HCT116 (cell line): ENCODE results near the gene NFIC. TPM values are rescaled to one million over a fixed set of nuclear protein-coding genes. Genes with fewer than 3 reads are reported as not detected.

ENCODE experiments used
- ATAC-seq: fragments of 200-7000 bp; cut with Tn5 transposase; 2 replicates; pipeline ENCODE4 v1.9.1; 2020; ENCODE audit warnings: mild to moderate bottlenecking, moderate library complexity
- BruUV-seq: library from RNA; stranded (reverse); fragments of 400-500 nt; replicated peaks from 2 replicates; lab custom pipeline; 2021; lab: Mats Ljungman, UMichigan
- CTCF ChIA-PET: fragments of 300-600 bp; sonication (Branson Sonifier 250); formaldehyde crosslinking; loops from one replicate; lab custom pipeline; 2021; ENCODE audit warnings: antibody characterized with exemption; lab: Charles Lee
- POLR2A ChIA-PET: fragments of 300-600, 350-600 bp; sonication (Branson Sonifier 250); formaldehyde crosslinking; loops from one replicate; lab custom pipeline; 2021; ENCODE audit warnings: antibody characterized with exemption; lab: Charles Lee
- RAD21 ChIA-PET, 2 experiments: fragments of 300-600 bp; sonication (Branson Sonifier 250); formaldehyde crosslinking; loops; one replicate each; lab custom pipeline; 2023; ENCODE audit warnings: low total read pairs in 2 of 2; ENCODE audit not compliant: uncharacterized antibody in 2 of 2, unreplicated experiment in 2 of 2, low non-redundant PET in 1 of 2; lab: Charles Lee
- DNase-seq: peaks from one replicate; pipeline ENCODE4 v3.0.0-alpha.2; 2010; ENCODE audit warnings: low read depth, low spot score
- H2AFZ ChIP-seq: fragments of 200-600 bp; shearing (Covaris generic), sonication (generic); 2 replicates; pipeline ENCODE4 v1.6.1; 2017; ENCODE audit warnings: low read depth, mixed run types, mixed read lengths, antibody characterized with exemption, low read length; ENCODE audit not compliant: poor library complexity, severe bottlenecking
- H3K27ac ChIP-seq: 2 replicates; pipeline ENCODE4 v1.5.1; 2012; ENCODE audit warnings: low read depth, low read length
- H3K27me3 ChIP-seq: fragments of 200-600 bp; sonication (generic); 2 replicates; pipeline ENCODE4 v1.6.1; 2016; ENCODE audit warnings: mixed run types, low read length, mixed read lengths; ENCODE audit not compliant: insufficient read depth
- H3K36me3 ChIP-seq, 2 experiments: fragments of 200-500 bp in 1 of 2; fragments of 200-600 bp in 1 of 2; sonication (Bioruptor generic) in 1 of 2; sonication (generic) in 1 of 2; 2 replicates each; pipeline versions ENCODE4 v1.5.1 to v1.6.1; 2014 to 2016; ENCODE audit warnings: low read length in 2 of 2, inconsistent platforms in 1 of 2, mixed read lengths in 1 of 2, mixed run types in 1 of 2; ENCODE audit not compliant: insufficient read depth in 2 of 2, control insufficient read depth in 1 of 2
- H3K4me1 ChIP-seq, 2 experiments: fragments of 200-600 bp in 1 of 2; sonication (generic) in 1 of 2; 2 replicates each; pipeline versions ENCODE4 v1.5.1 to v1.6.1; 2012 to 2017; ENCODE audit warnings: low read length in 2 of 2, inconsistent platforms in 1 of 2, mild to moderate bottlenecking in 1 of 2, mixed read lengths in 1 of 2, mixed run types in 1 of 2, moderate library complexity in 1 of 2; ENCODE audit not compliant: insufficient read depth in 2 of 2, control insufficient read depth in 1 of 2
- H3K4me2 ChIP-seq: fragments of 200-600 bp; sonication (generic); 2 replicates; pipeline ENCODE4 v1.6.1; 2017; ENCODE audit warnings: mixed run types, low read length, mixed read lengths
- H3K4me3 ChIP-seq, 2 experiments: fragments of 200-600 bp in 1 of 2; sonication (generic) in 1 of 2; replicated peaks in 1 of 2; 2 replicates each; pipeline ENCODE4 v1.5.1; 2011 to 2016; ENCODE audit warnings: low read length in 2 of 2, control low read depth in 1 of 2, low read depth in 1 of 2, mild to moderate bottlenecking in 1 of 2, mixed read lengths in 1 of 2, mixed run types in 1 of 2
- H3K79me2 ChIP-seq: fragments of 200-600 bp; sonication (generic); 2 replicates; pipeline ENCODE4 v1.6.1; 2017; ENCODE audit warnings: mild to moderate bottlenecking, mixed run types, low read length, moderate library complexity, mixed read lengths; ENCODE audit not compliant: insufficient read depth
- H3K9ac ChIP-seq: fragments of 200-600 bp; sonication (generic); 2 replicates; pipeline ENCODE4 v1.6.1; 2016; ENCODE audit warnings: low read length, mixed read lengths
- H3K9me2 ChIP-seq: fragments of 200-600 bp; sonication (generic), shearing (Covaris generic); 2 replicates; pipeline ENCODE4 v1.6.1; 2017; ENCODE audit warnings: mixed run types, mild to moderate bottlenecking, moderate library complexity; ENCODE audit not compliant: insufficient read depth
- H3K9me3 ChIP-seq, 2 experiments: fragments of 200-500 bp in 1 of 2; fragments of 200-600 bp in 1 of 2; sonication (Bioruptor generic) in 1 of 2; sonication (generic) in 1 of 2; 2 replicates each; pipeline ENCODE4 v1.6.1; 2014 to 2017; ENCODE audit warnings: low read length in 2 of 2, mixed read lengths in 2 of 2, inconsistent platforms in 1 of 2, low read depth in 1 of 2, mild to moderate bottlenecking in 1 of 2, mixed run types in 1 of 2, moderate library complexity in 1 of 2; ENCODE audit not compliant: control insufficient read depth in 1 of 2, insufficient read depth in 1 of 2
- H4K20me1 ChIP-seq: fragments of 200-600 bp; sonication (generic), shearing (Covaris generic); 2 replicates; pipeline ENCODE4 v1.6.1; 2017; ENCODE audit warnings: mixed run types, mild to moderate bottlenecking, moderate library complexity; ENCODE audit not compliant: insufficient read depth
- CTCF ChIP-seq, 3 experiments: fragments of 200-600 bp in 1 of 3; sonication (generic) in 1 of 3; IDR thresholded peaks in 2 of 3; conservative IDR thresholded peaks in 1 of 3; 2 replicates each; pipeline ENCODE4 v1.5.1; 2012 to 2017; ENCODE audit warnings: low read depth in 2 of 3, low read length in 2 of 3, antibody characterized with exemption in 1 of 3, borderline replicate concordance in 1 of 3, control low read depth in 1 of 3, mild to moderate bottlenecking in 1 of 3, mixed read lengths in 1 of 3, mixed run types in 1 of 3, moderate library complexity in 1 of 3; ENCODE audit not compliant: insufficient read depth in 1 of 3
- ELF1 ChIP-seq: IDR thresholded peaks from 2 replicates; pipeline ENCODE4 v1.6.1; 2012; ENCODE audit warnings: low read depth, borderline replicate concordance
- EZH2phosphoT487 ChIP-seq: fragments of 200-600 bp; IDR thresholded peaks from 2 replicates; pipeline ENCODE4 v1.6.1; 2018; ENCODE audit warnings: antibody characterized with exemption, borderline replicate concordance
- FOSL1 ChIP-seq: IDR thresholded peaks from 2 replicates; pipeline ENCODE4 v1.6.1; 2012; ENCODE audit warnings: low read depth
- MAX ChIP-seq: IDR thresholded peaks from 2 replicates; pipeline ENCODE4 v1.6.1; 2012
- POLR2AphosphoS5 ChIP-seq: IDR thresholded peaks from 2 replicates; pipeline ENCODE4 v1.6.1; 2011; ENCODE audit warnings: mild to moderate bottlenecking, low read depth, low read length, moderate library complexity
- SP1 ChIP-seq: IDR thresholded peaks from 2 replicates; pipeline ENCODE4 v1.6.1; 2012; ENCODE audit warnings: low read depth
- SRF ChIP-seq: IDR thresholded peaks from 2 replicates; pipeline ENCODE4 v1.6.1; 2012; ENCODE audit warnings: low read depth
- TCF7L2 ChIP-seq: IDR thresholded peaks from 2 replicates; pipeline ENCODE4 v1.7.0; 2011; ENCODE audit warnings: borderline replicate concordance, inconsistent platforms; ENCODE audit not compliant: insufficient read depth, insufficient read length; ENCODE audit errors: extremely low read depth
- ZFX ChIP-seq: fragments of 450-650 bp; IDR thresholded peaks from 2 replicates; pipeline ENCODE4 v1.6.1; 2017
- ZNF274 ChIP-seq: fragments of 200-500 bp; sonication (Bioruptor generic); IDR thresholded peaks from 2 replicates; pipeline ENCODE4 v1.6.1; 2014; ENCODE audit warnings: mild to moderate bottlenecking, low read depth, low read length, inconsistent platforms
- intact Hi-C: fragments of 100-400 bp; cut with micrococcal nuclease; formaldehyde crosslinking; loops from 2 replicates; pipeline ENCODE4 v1.10.0; 2022
- total RNA-seq: library from RNA; stranded (reverse); gene quantifications from one replicate; pipeline ENCODE4 v1.2.1, GENCODE V29; 2021; ENCODE audit not compliant: unreplicated experiment
- TF ChIP-seq, protein P1 (sequence below): IDR thresholded peaks from 2 replicates; pipeline ENCODE4 v1.6.1; 2011; ENCODE audit warnings: mild to moderate bottlenecking, low read length, moderate library complexity; ENCODE audit not compliant: insufficient replicate concordance; ENCODE audit errors: extremely low read depth
- TF ChIP-seq, protein P2 (sequence below): IDR thresholded peaks from 2 replicates; pipeline ENCODE4 v1.6.1; 2012; ENCODE audit warnings: low read depth

NFIC gene
- total RNA-seq, 1 experiment from 2014 or later: 116 TPM

- Histone ChIP-seq H3K4me3 (peak overlapping the region; percentile 54 to 68), H3K4me2 (peak overlapping the region; percentile 99), H3K9ac (peak overlapping the region; percentile 67), H3K9me2 (no peaks in the 10 kb centered on the region), H3K9me3 (no peaks in the 10 kb centered on the region), H2AFZ (no peak overlapping the region), H3K79me2 (peaks cover 35% of the 10 kb centered on the region), H3K4me1 (peaks cover 15 to 44% of the 10 kb centered on the region in 2 experiments), H3K27ac (peak overlapping the region; percentile 93), H4K20me1 (no peaks in the 10 kb centered on the region), H3K36me3 (no peaks in the 10 kb centered on the region), H3K27me3 (no peaks in the 10 kb centered on the region)
- no TSS peak for BruUV-seq
- intact Hi-C loops: no loop called here
- no peak for TF ChIP-seq ZFX
- TF ChIP-seq TCF7L2: no peak
- TF ChIP-seq MAX: no peak
- TF ChIP-seq, protein P1, sequence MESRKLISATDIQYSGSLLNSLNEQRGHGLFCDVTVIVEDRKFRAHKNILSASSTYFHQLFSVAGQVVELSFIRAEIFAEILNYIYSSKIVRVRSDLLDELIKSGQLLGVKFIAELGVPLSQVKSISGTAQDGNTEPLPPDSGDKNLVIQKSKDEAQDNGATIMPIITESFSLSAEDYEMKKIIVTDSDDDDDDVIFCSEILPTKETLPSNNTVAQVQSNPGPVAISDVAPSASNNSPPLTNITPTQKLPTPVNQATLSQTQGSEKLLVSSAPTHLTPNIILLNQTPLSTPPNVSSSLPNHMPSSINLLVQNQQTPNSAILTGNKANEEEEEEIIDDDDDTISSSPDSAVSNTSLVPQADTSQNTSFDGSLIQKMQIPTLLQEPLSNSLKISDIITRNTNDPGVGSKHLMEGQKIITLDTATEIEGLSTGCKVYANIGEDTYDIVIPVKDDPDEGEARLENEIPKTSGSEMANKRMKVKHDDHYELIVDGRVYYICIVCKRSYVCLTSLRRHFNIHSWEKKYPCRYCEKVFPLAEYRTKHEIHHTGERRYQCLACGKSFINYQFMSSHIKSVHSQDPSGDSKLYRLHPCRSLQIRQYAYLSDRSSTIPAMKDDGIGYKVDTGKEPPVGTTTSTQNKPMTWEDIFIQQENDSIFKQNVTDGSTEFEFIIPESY: no peak
- TF ChIP-seq EZH2phosphoT487: no peak
- TF ChIP-seq, protein P2, sequence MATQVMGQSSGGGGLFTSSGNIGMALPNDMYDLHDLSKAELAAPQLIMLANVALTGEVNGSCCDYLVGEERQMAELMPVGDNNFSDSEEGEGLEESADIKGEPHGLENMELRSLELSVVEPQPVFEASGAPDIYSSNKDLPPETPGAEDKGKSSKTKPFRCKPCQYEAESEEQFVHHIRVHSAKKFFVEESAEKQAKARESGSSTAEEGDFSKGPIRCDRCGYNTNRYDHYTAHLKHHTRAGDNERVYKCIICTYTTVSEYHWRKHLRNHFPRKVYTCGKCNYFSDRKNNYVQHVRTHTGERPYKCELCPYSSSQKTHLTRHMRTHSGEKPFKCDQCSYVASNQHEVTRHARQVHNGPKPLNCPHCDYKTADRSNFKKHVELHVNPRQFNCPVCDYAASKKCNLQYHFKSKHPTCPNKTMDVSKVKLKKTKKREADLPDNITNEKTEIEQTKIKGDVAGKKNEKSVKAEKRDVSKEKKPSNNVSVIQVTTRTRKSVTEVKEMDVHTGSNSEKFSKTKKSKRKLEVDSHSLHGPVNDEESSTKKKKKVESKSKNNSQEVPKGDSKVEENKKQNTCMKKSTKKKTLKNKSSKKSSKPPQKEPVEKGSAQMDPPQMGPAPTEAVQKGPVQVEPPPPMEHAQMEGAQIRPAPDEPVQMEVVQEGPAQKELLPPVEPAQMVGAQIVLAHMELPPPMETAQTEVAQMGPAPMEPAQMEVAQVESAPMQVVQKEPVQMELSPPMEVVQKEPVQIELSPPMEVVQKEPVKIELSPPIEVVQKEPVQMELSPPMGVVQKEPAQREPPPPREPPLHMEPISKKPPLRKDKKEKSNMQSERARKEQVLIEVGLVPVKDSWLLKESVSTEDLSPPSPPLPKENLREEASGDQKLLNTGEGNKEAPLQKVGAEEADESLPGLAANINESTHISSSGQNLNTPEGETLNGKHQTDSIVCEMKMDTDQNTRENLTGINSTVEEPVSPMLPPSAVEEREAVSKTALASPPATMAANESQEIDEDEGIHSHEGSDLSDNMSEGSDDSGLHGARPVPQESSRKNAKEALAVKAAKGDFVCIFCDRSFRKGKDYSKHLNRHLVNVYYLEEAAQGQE: no peak
- TF ChIP-seq ELF1: no peak
- no peak for TF ChIP-seq CTCF (IDR thresholded peaks at IDR 0.05 in 2 of 3, conservative IDR thresholded peaks at IDR 0.05 in 1 of 3; ENCODE audit: borderline replicate concordance in 1 of 3, insufficient read depth in 1 of 3, low read depth in 2 of 3, low read length in 2 of 3)
- TF ChIP-seq SRF: no peak
- TF ChIP-seq SP1: no peak
- TF ChIP-seq ZNF274: no peak
- no peak for TF ChIP-seq POLR2AphosphoS5
- no peak for TF ChIP-seq FOSL1
- ChIA-PET CTCF (no interaction called here), RAD21 (no interaction called here), POLR2A (no interaction called here)
- DNase-seq: no peak
- ATAC-seq: 0 out of 2 replicates have a peak, but pooled peaks have one; percentile 2
Measured at GRCh38 chr19:3358689-3359014, 7.7 kb upstream of the NFIC start.
